Measurements from ENCODE around the gene RAB36.

DNA sequence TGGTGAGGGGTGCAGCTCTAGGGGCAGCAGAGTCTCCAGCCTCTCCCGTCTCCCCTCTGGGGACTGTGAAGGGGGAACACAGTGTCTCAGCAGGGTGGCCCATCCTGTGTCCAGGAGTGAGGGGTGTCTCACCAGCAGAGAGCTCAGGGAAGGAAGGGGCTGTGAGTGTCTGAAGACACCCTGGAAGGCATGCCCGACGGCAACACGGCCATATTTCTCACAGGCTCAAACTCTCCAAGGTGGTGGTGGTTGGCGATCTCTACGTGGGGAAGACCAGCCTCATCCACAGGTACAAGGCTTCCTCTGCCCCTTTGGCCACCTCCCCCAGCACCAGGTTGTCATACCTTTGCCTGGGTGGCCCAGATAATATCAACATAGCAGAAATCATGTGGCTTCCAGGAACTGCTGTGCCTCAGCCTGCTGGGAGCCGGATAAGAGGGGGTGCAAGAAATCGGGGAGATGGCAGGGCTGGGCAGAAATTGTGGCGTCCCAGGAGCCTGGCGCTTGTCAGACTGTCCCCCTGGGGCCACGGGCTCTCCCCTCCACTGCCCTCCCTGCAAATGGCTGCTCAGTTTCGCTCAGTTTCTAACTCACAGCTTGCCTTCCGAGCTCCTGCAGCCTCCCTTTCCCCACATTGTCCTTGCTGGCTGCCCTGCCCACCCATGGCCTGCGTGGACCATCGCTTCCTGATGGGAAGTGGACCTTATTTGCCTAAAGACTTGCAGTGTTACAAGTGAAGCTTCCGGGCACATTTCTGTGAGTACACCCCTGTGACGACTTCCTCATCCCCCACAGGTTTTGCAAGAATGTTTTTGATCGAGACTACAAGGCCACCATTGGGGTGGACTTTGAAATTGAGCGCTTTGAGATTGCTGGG, 7.2 kb downstream of the RAB36 start:
- TF ChIP-seq, protein P1, sequence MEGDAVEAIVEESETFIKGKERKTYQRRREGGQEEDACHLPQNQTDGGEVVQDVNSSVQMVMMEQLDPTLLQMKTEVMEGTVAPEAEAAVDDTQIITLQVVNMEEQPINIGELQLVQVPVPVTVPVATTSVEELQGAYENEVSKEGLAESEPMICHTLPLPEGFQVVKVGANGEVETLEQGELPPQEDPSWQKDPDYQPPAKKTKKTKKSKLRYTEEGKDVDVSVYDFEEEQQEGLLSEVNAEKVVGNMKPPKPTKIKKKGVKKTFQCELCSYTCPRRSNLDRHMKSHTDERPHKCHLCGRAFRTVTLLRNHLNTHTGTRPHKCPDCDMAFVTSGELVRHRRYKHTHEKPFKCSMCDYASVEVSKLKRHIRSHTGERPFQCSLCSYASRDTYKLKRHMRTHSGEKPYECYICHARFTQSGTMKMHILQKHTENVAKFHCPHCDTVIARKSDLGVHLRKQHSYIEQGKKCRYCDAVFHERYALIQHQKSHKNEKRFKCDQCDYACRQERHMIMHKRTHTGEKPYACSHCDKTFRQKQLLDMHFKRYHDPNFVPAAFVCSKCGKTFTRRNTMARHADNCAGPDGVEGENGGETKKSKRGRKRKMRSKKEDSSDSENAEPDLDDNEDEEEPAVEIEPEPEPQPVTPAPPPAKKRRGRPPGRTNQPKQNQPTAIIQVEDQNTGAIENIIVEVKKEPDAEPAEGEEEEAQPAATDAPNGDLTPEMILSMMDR (optimal IDR thresholded peaks at IDR 0.05 in 1 of 3, IDR thresholded peaks at IDR 0.05 in 1 of 3, conservative IDR thresholded peaks at IDR 0.05 in 1 of 3; ENCODE audit: extremely low read depth in 1 of 3, insufficient read depth in 2 of 3, low read length in 3 of 3) = no peak
- no peak for TF ChIP-seq EZH2 (IDR thresholded peaks at IDR 0.05; ENCODE audit: low read length)

All from keratinocyte (primary cell).